Right ventricle myocardium inferior (tissue), 1 donor: Measurements from ENCODE around the gene WIPF1. TPM values are rescaled to one million over a fixed set of nuclear protein-coding genes. Genes with fewer than 3 reads are reported as not detected.

Source experiments
- ATAC-seq: fragments of 200-7000 bp; cut with Tn5 transposase; one replicate; pipeline ENCODE4 v1.9.1; 2020; ENCODE audit warnings: mild to moderate bottlenecking, moderate library complexity
- DNase-seq: peaks from one replicate; pipeline ENCODE4 v3.0.0; 2021; ENCODE audit errors: missing footprints
- intact Hi-C: fragments of 100-400 bp; cut with DNase I; formaldehyde crosslinking; loops from one replicate; pipeline ENCODE4 v1.11.0; 2022
- total RNA-seq: library from RNA; stranded (reverse); fragmentation: NEBNext Ultra II Directional; extraction: Animal tissue kit (Norgen Biotek cat#: 25700); gene quantifications from one replicate; pipeline ENCODE4 v1.2.1, GENCODE V29; 2021
- donor health status: DM: no; HTN: yes; CAD: no; lungs with severe emphysema.

The WIPF1 gene
- total RNA-seq, 1 donor from 2014 or later: 19.4 TPM

GRCh38 chr2:174585146-174585545 is 12.5 kb downstream of the WIPF1 start:
- ATAC-seq: no peak
- DNase-seq: no peak
- intact Hi-C loops: no loop called here

- no peak for ATAC-seq
- DNase-seq: no peak
- intact Hi-C loops: no loop called here
Measured at GRCh38 chr2:174581491-174581890, 16.1 kb downstream of the WIPF1 start.

GRCh38 chr2:174580951-174581350 is 16.7 kb downstream of the WIPF1 start:
- DNase-seq: no peak
- ATAC-seq: peak; percentile 58
- intact Hi-C loops: no loop called here

- intact Hi-C loops: loop anchor here (10.0 kb wide), 1 partner anchor 107 kb away; no protein-coding TSS in a partner anchor
- no peak for DNase-seq
- ATAC-seq: no peak
Measured at GRCh38 chr2:174577967-174578589, 19.5 kb downstream of the WIPF1 start.

- DNase-seq (peak; percentile 54), ATAC-seq (no peak)
- intact Hi-C loops: loop anchor here (10.0 kb wide), 1 partner anchor 110 kb away; no protein-coding TSS in a partner anchor
Measured at GRCh38 chr2:174575124-174575776, 22.4 kb downstream of the WIPF1 start.

GRCh38 chr2:174574657-174575056 is 22.9 kb downstream of the WIPF1 start:
- intact Hi-C loops: loop anchor here (10.0 kb wide), 1 partner anchor 110 kb away; no protein-coding TSS in a partner anchor
- ATAC-seq: peak; percentile 49

GRCh38 chr2:174573621-174574081 is 24.0 kb downstream of the WIPF1 start:
- DNase-seq: peak; percentile 88
- peak; percentile 53 for ATAC-seq
- intact Hi-C loops: loop anchor here (10.0 kb wide), 1 partner anchor 111 kb away; no protein-coding TSS in a partner anchor

More at GRCh38 chr2:174574657-174575056, 22.9 kb downstream of the WIPF1 start:
- DNase-seq: no peak

GRCh38 chr2:174572556-174572955 is 25.0 kb downstream of the WIPF1 start:
- intact Hi-C loops: loop anchor here (10.0 kb wide), 1 partner anchor 112 kb away; no protein-coding TSS in a partner anchor
- ATAC-seq (no peak), DNase-seq (no peak)

GRCh38 chr2:174571669-174572323 is 25.8 kb downstream of the WIPF1 start:
- no peak for ATAC-seq

GRCh38 chr2:174570318-174570958 is 27.2 kb downstream of the WIPF1 start:
- no peak for DNase-seq
- no peak for ATAC-seq
- intact Hi-C loops: loop anchor here (10.0 kb wide), 1 partner anchor 114 kb away; no protein-coding TSS in a partner anchor

More at GRCh38 chr2:174571669-174572323, 25.8 kb downstream of the WIPF1 start:
- intact Hi-C loops: loop anchor here (10.0 kb wide), 1 partner anchor 113 kb away; no protein-coding TSS in a partner anchor
- DNase-seq: no peak

- intact Hi-C loops: loop anchor here (10.0 kb wide), 1 partner anchor 115 kb away; no protein-coding TSS in a partner anchor
- DNase-seq: no peak
- ATAC-seq: no peak
Measured at GRCh38 chr2:174569678-174570077, 27.9 kb downstream of the WIPF1 start.

GRCh38 chr2:174568425-174568824 is 29.2 kb downstream of the WIPF1 start:
- DNase-seq (no peak), ATAC-seq (no peak)
- intact Hi-C loops: no loop called here

GRCh38 chr2:174566871-174567270 is 30.7 kb downstream of the WIPF1 start:
- intact Hi-C loops: no loop called here
- DNase-seq (no peak), ATAC-seq (no peak)

- no peak for DNase-seq
- ATAC-seq: no peak
- intact Hi-C loops: loop anchor here (2.0 kb wide), 1 partner anchor 77 kb away; the partner anchor contains the start of gene GPR155
Measured at GRCh38 chr2:174563530-174564282, 33.9 kb downstream of the WIPF1 start.

GRCh38 chr2:174561972-174562370 is 35.6 kb downstream of the WIPF1 start:
- intact Hi-C loops: loop anchor here (2.0 kb wide), 1 partner anchor 75 kb away; the partner anchor contains the start of gene GPR155
- ATAC-seq (no peak), DNase-seq (no peak)

GRCh38 chr2:174561283-174561971 is 36.2 kb downstream of the WIPF1 start:
- peak; percentile 95 for ATAC-seq
- intact Hi-C loops: no loop called here
- DNase-seq: peak; percentile 81

- ATAC-seq (no peak), DNase-seq (no peak)
- intact Hi-C loops: no loop called here
Measured at GRCh38 chr2:174560737-174561136, 36.9 kb downstream of the WIPF1 start.
